Subcutaneous abdominal adipose tissue (tissue), 5 donors: Measurements from ENCODE around the gene FBXW12.

Experiments used
- H3K27ac ChIP-seq: one replicate; pipeline ENCODE4 v1.7.0; 2013; ENCODE audit warnings: low read depth, mild to moderate bottlenecking, inconsistent platforms, low read length, moderate library complexity
- H3K27me3 ChIP-seq, 5 donors: one replicate each; pipeline ENCODE4 v1.7.0; 2013; ENCODE audit warnings: low read length in 5 of 5, inconsistent platforms in 1 of 5; ENCODE audit not compliant: control insufficient read depth in 5 of 5, insufficient read depth in 4 of 5
- H3K36me3 ChIP-seq, 5 donors: one replicate each; pipeline ENCODE4 v1.7.0; 2013; ENCODE audit warnings: low read length in 5 of 5; ENCODE audit not compliant: control insufficient read depth in 5 of 5, insufficient read depth in 5 of 5
- H3K4me1 ChIP-seq, 5 donors: one replicate each; pipeline ENCODE4 v1.7.0; 2013; ENCODE audit warnings: low read length in 5 of 5, mild to moderate bottlenecking in 3 of 5, moderate library complexity in 1 of 5; ENCODE audit not compliant: control insufficient read depth in 5 of 5, insufficient read depth in 5 of 5
- H3K4me3 ChIP-seq, 5 donors: one replicate each; pipeline ENCODE4 v1.7.0; 2013; ENCODE audit warnings: low read length in 5 of 5, low read depth in 1 of 5
- H3K9ac ChIP-seq, 5 donors: one replicate each; pipeline ENCODE4 v1.7.0; 2013; ENCODE audit warnings: low read length in 5 of 5, mild to moderate bottlenecking in 4 of 5, moderate library complexity in 3 of 5
- H3K9me3 ChIP-seq, 5 donors: one replicate each; pipeline ENCODE4 v1.7.0; 2013; ENCODE audit warnings: low read length in 5 of 5; ENCODE audit not compliant: control insufficient read depth in 5 of 5
- donor health status: healthy.
- donor health status: healthy.
- donor health status: healthy.
- donor health status: healthy.
- donor health status: healthy.

Gene FBXW12

GRCh38 chr3:48406443-48407431, 34.7 kb downstream of the FBXW12 start:
- Histone ChIP-seq H3K4me1 (peaks cover 0 to 22% (median 13%) of the 10 kb centered on the region in 5 donors), H3K27ac (no peak overlapping the region), H3K9me3 (no peaks in the 10 kb centered on the region), H3K9ac (no peak overlapping the region), H3K27me3 (no peaks in the 10 kb centered on the region), H3K4me3 (no peak overlapping the region), H3K36me3 (peaks cover 0 to 77% (median 65%) of the 10 kb centered on the region in 5 donors)

GRCh38 chr3:48407542-48408099, 35.6 kb downstream of the FBXW12 start:
- H3K9me3 ChIP-seq, result no peaks in the 10 kb centered on the region
- no peak overlapping the region for H3K4me3 ChIP-seq
- H3K9ac ChIP-seq, result no peak overlapping the region
- no peaks in the 10 kb centered on the region for H3K27me3 ChIP-seq
- no peak overlapping the region for H3K27ac ChIP-seq
- H3K4me1 ChIP-seq, result peaks cover 0 to 13% (median 10%) of the 10 kb centered on the region in 5 donors
- peaks cover 0 to 85% (median 74%) of the 10 kb centered on the region in 5 donors for H3K36me3 ChIP-seq

- Histone ChIP-seq H3K36me3 (peaks cover 0 to 94% (median 80%) of the 10 kb centered on the region in 5 donors), H3K4me3 (no peak overlapping the region), H3K27me3 (no peaks in the 10 kb centered on the region), H3K4me1 (peaks cover 0 to 12% (median 8%) of the 10 kb centered on the region in 5 donors), H3K9ac (no peak overlapping the region), H3K27ac (no peak overlapping the region), H3K9me3 (no peaks in the 10 kb centered on the region)
Observed at GRCh38 chr3:48408823-48409281, 36.8 kb downstream of the FBXW12 start.

GRCh38 chr3:48409291-48410201, 37.5 kb downstream of the FBXW12 start:
- no peak overlapping the region for H3K9ac ChIP-seq
- H3K36me3 ChIP-seq, result peaks cover 0 to 94% (median 79%) of the 10 kb centered on the region in 5 donors
- H3K9me3 ChIP-seq, result no peaks in the 10 kb centered on the region
- H3K4me3 ChIP-seq, result no peak overlapping the region
- no peaks in the 10 kb centered on the region for H3K27me3 ChIP-seq
- no peak overlapping the region for H3K27ac ChIP-seq
- peaks cover 0 to 9% (median 8%) of the 10 kb centered on the region in 5 donors for H3K4me1 ChIP-seq

GRCh38 chr3:48410205-48411040, 38.4 kb downstream of the FBXW12 start:
- Histone ChIP-seq H3K9ac (no peak overlapping the region), H3K27me3 (no peaks in the 10 kb centered on the region), H3K27ac (no peak overlapping the region), H3K36me3 (peaks cover 0 to 97% (median 84%) of the 10 kb centered on the region in 5 donors), H3K4me1 (peaks cover 0 to 2% (median under 1%) of the 10 kb centered on the region in 5 donors), H3K9me3 (no peaks in the 10 kb centered on the region), H3K4me3 (no peak overlapping the region)

- H3K27ac ChIP-seq, result no peak overlapping the region
- no peaks in the 10 kb centered on the region for H3K27me3 ChIP-seq
- no peak overlapping the region for H3K4me3 ChIP-seq
- H3K9me3 ChIP-seq, result no peaks in the 10 kb centered on the region
- no peaks in the 10 kb centered on the region for H3K4me1 ChIP-seq
- H3K36me3 ChIP-seq, result peaks cover 0 to 97% (median 85%) of the 10 kb centered on the region in 5 donors
- H3K9ac ChIP-seq, result no peak overlapping the region
Observed at GRCh38 chr3:48411041-48411588, 39.1 kb downstream of the FBXW12 start.

- peaks cover 0 to 95% (median 82%) of the 10 kb centered on the region in 5 donors for H3K36me3 ChIP-seq
- no peak overlapping the region for H3K27ac ChIP-seq
- H3K4me3 ChIP-seq, result no peak overlapping the region
- H3K27me3 ChIP-seq, result no peaks in the 10 kb centered on the region
- no peak overlapping the region for H3K9ac ChIP-seq
- H3K9me3 ChIP-seq, result no peaks in the 10 kb centered on the region
- no peaks in the 10 kb centered on the region for H3K4me1 ChIP-seq
Observed at GRCh38 chr3:48411606-48412374, 39.8 kb downstream of the FBXW12 start.

- Histone ChIP-seq H3K27me3 (no peaks in the 10 kb centered on the region), H3K36me3 (peaks cover 0 to 96% (median 85%) of the 10 kb centered on the region in 5 donors), H3K4me3 (no peak overlapping the region), H3K27ac (no peak overlapping the region), H3K9ac (no peak overlapping the region), H3K4me1 (no peaks in the 10 kb centered on the region), H3K9me3 (no peaks in the 10 kb centered on the region)
Observed at GRCh38 chr3:48412375-48413001, 40.5 kb downstream of the FBXW12 start.
